Activated B cell treated with CpG ODN at 0.5 μM for 24 hours (primary cell): Measurements from ENCODE around the gene LMO1. TPM values are rescaled to one million over a fixed set of nuclear protein-coding genes. Genes with fewer than 3 reads are reported as not detected.

Experiments used
- ATAC-seq: fragments of 200-7000 bp; cut with Tn5 transposase; one replicate; pipeline ENCODE4 v1.10.0; 2021; ENCODE audit warnings: low read depth, mild to moderate bottlenecking, moderate library complexity
- CTCF ChIA-PET: fragments of 350-600 bp; sonication (Branson Sonifier 250); formaldehyde crosslinking; loops from one replicate; lab custom pipeline; 2021; ENCODE audit warnings: antibody characterized with exemption; lab: Charles Lee
- POLR2A ChIA-PET: fragments of 350-600 bp; sonication (Branson Sonifier 250); formaldehyde crosslinking; loops from one replicate; lab custom pipeline; 2021; ENCODE audit warnings: antibody characterized with exemption; lab: Charles Lee
- DNase-seq: peaks from one replicate; pipeline ENCODE4 v3.0.0; 2022
- H3K27ac Mint-ChIP-seq: one replicate; pipeline ENCODE4 v1.8.0; 2020; ENCODE audit warnings: mixed read lengths
- H3K27me3 Mint-ChIP-seq: one replicate; pipeline ENCODE4 v1.8.0; 2021; ENCODE audit warnings: mixed read lengths
- H3K36me3 Mint-ChIP-seq: one replicate; pipeline ENCODE4 v1.8.0; 2021; ENCODE audit warnings: low read depth, mixed read lengths
- H3K4me1 Mint-ChIP-seq: one replicate; pipeline ENCODE4 v1.8.0; 2021; ENCODE audit warnings: mixed read lengths
- H3K4me3 Mint-ChIP-seq: one replicate; pipeline ENCODE4 v1.8.0; 2020; ENCODE audit warnings: mild to moderate bottlenecking, mixed read lengths
- H3K9me3 Mint-ChIP-seq: one replicate; pipeline ENCODE4 v1.8.0; 2020; ENCODE audit warnings: mixed read lengths
- CTCF ChIP-seq: fragments of 200-600 bp; IDR thresholded peaks from one replicate; pipeline ENCODE4 v1.8.0; 2022; ENCODE audit warnings: antibody characterized with exemption, mild to moderate bottlenecking
- intact Hi-C: fragments of 100-400 bp; cut with micrococcal nuclease; formaldehyde crosslinking; loops from one replicate; pipeline ENCODE4 v1.15.1; 2024
- total RNA-seq: library from RNA; stranded (reverse); gene quantifications from 2 replicates; pipeline ENCODE4 v1.2.3, GENCODE V29; 2022

The LMO1 gene
- total RNA-seq, 1 donor from 2014 or later = not detected

GRCh38 chr11:8234425-8234821, 29.3 kb downstream of the LMO1 start:
- POLR2A ChIA-PET = no interaction called here
- no peak overlapping the region for H3K27ac Mint-ChIP-seq

GRCh38 chr11:8233691-8234424, 29.8 kb downstream of the LMO1 start:
- Mint-ChIP-seq H3K36me3 (no peaks in the 10 kb centered on the region), H3K27me3 (peaks cover 3% of the 10 kb centered on the region), H3K4me3 (no peak overlapping the region), H3K27ac (no peak overlapping the region), H3K9me3 (no peaks in the 10 kb centered on the region), H3K4me1 (peaks cover 14% of the 10 kb centered on the region)
- DNase-seq (no peak), ATAC-seq (no peak)
- TF ChIP-seq CTCF = no peak
- POLR2A ChIA-PET = no interaction called here
- intact Hi-C loops = no loop called here
- CTCF ChIA-PET = no interaction called here

More at GRCh38 chr11:8234425-8234821, 29.3 kb downstream of the LMO1 start:
- no peak for TF ChIP-seq CTCF
- no peaks in the 10 kb centered on the region for H3K36me3 Mint-ChIP-seq
- H3K4me1 Mint-ChIP-seq = peaks cover 14% of the 10 kb centered on the region
- no peak overlapping the region for H3K4me3 Mint-ChIP-seq
- intact Hi-C loops = no loop called here
- ATAC-seq = no peak
- H3K9me3 Mint-ChIP-seq = no peaks in the 10 kb centered on the region
- no peak for DNase-seq
- CTCF ChIA-PET = no interaction called here
- H3K27me3 Mint-ChIP-seq = peaks cover 3% of the 10 kb centered on the region

- Mint-ChIP-seq H3K4me1 (peaks cover 14% of the 10 kb centered on the region), H3K27ac (no peak overlapping the region), H3K4me3 (no peak overlapping the region), H3K27me3 (no peaks in the 10 kb centered on the region), H3K36me3 (no peaks in the 10 kb centered on the region), H3K9me3 (no peaks in the 10 kb centered on the region)
- DNase-seq = no peak
- no peak for ATAC-seq
- intact Hi-C loops = no loop called here
- TF ChIP-seq CTCF = no peak
- POLR2A ChIA-PET = no interaction called here
- CTCF ChIA-PET = no interaction called here
Observed at GRCh38 chr11:8232849-8233606, 30.6 kb downstream of the LMO1 start.

- DNase-seq = no peak
- intact Hi-C loops = no loop called here
- no peaks in the 10 kb centered on the region for H3K36me3 Mint-ChIP-seq
- H3K4me3 Mint-ChIP-seq = no peak overlapping the region
- no peaks in the 10 kb centered on the region for H3K9me3 Mint-ChIP-seq
- H3K4me1 Mint-ChIP-seq = peaks cover 14% of the 10 kb centered on the region
- no peak for ATAC-seq
- no peaks in the 10 kb centered on the region for H3K27me3 Mint-ChIP-seq
- no peak overlapping the region for H3K27ac Mint-ChIP-seq
- CTCF ChIA-PET = interaction anchor here (1.1 kb wide), 1 partner anchor 31 kb away, joined by 3 read pairs; the partner anchor contains the start of gene LMO1
- POLR2A ChIA-PET = no interaction called here
- no peak for TF ChIP-seq CTCF
Observed at GRCh38 chr11:8232414-8232813, 31.3 kb downstream of the LMO1 start.

GRCh38 chr11:8231979-8232378, 31.7 kb downstream of the LMO1 start:
- intact Hi-C loops = no loop called here
- Mint-ChIP-seq H3K4me3 (no peak overlapping the region), H3K27me3 (no peaks in the 10 kb centered on the region), H3K9me3 (no peaks in the 10 kb centered on the region), H3K27ac (no peak overlapping the region), H3K4me1 (peaks cover 14% of the 10 kb centered on the region), H3K36me3 (no peaks in the 10 kb centered on the region)
- DNase-seq (no peak), ATAC-seq (no peak)
- POLR2A ChIA-PET = no interaction called here
- CTCF ChIA-PET = interaction anchor here (1.1 kb wide), 1 partner anchor 32 kb away, joined by 3 read pairs; the partner anchor contains the start of gene LMO1
- no peak for TF ChIP-seq CTCF
